Panc1 (cell line): ENCODE data around the gene HPDL. TPM values are rescaled to one million over a fixed set of nuclear protein-coding genes. Genes with fewer than 3 reads are reported as not detected.

Source experiments
- ATAC-seq: fragments of 200-7000 bp; cut with Tn5 transposase; 2 replicates; pipeline ENCODE4 v1.9.1; 2020; ENCODE audit warnings: mild to moderate bottlenecking, moderate library complexity
- BruUV-seq: library from RNA; stranded (reverse); fragments of 400-500 nt; replicated peaks from 2 replicates; lab custom pipeline; 2021; lab: Mats Ljungman, UMichigan
- CTCF ChIA-PET: fragments of 300-600 bp; sonication (Branson Sonifier 250); formaldehyde crosslinking; loops from one replicate; lab custom pipeline; 2022; ENCODE audit warnings: antibody characterized with exemption; lab: Charles Lee
- POLR2A ChIA-PET: fragments of 300-600 bp; sonication (Branson Sonifier 250); formaldehyde crosslinking; loops from one replicate; lab custom pipeline; 2022; ENCODE audit warnings: antibody characterized with exemption; lab: Charles Lee
- DNase-seq: peaks from one replicate; pipeline ENCODE4 v3.0.0-alpha.2; 2010; ENCODE audit warnings: low read depth, low spot score
- H3K27ac ChIP-seq: 2 replicates; pipeline ENCODE4 v1.5.1; 2011; ENCODE audit warnings: mild to moderate bottlenecking, low read length, inconsistent platforms
- H3K27me3 ChIP-seq: fragments of 200-500 bp; sonication (Bioruptor generic); 2 replicates; pipeline ENCODE4 v1.6.0; 2014; ENCODE audit warnings: low read length, inconsistent platforms; ENCODE audit not compliant: control insufficient read depth, insufficient read depth
- H3K36me3 ChIP-seq: fragments of 200-500 bp; sonication (Bioruptor generic); 2 replicates; pipeline ENCODE4 v1.5.1; 2014; ENCODE audit warnings: inconsistent platforms, mild to moderate bottlenecking, low read length, moderate library complexity; ENCODE audit not compliant: control insufficient read depth, insufficient read depth
- H3K4me1 ChIP-seq: 2 replicates; pipeline ENCODE4 v1.5.1; 2011; ENCODE audit warnings: inconsistent platforms, mild to moderate bottlenecking, low read length, moderate library complexity; ENCODE audit not compliant: control insufficient read depth, insufficient read depth
- H3K4me3 ChIP-seq, 2 experiments: 2 replicates each; pipeline ENCODE4 v1.5.1; 2011 to 2012; ENCODE audit warnings: low read depth in 2 of 2, low read length in 2 of 2, mild to moderate bottlenecking in 2 of 2, inconsistent platforms in 1 of 2, moderate library complexity in 1 of 2
- H3K9me3 ChIP-seq: fragments of 200-500 bp; sonication (Bioruptor generic); 2 replicates; pipeline ENCODE4 v1.5.1; 2014; ENCODE audit warnings: low read depth, mild to moderate bottlenecking, inconsistent platforms, low read length, moderate library complexity; ENCODE audit not compliant: control insufficient read depth, insufficient read depth
- CTCF ChIP-seq: fragments of 450-650 bp; IDR thresholded peaks from 2 replicates; pipeline ENCODE4 v1.5.1; 2017; ENCODE audit warnings: mild to moderate bottlenecking
- POLR2AphosphoS5 ChIP-seq: IDR thresholded peaks from 2 replicates; pipeline ENCODE4 v1.6.1; 2012; ENCODE audit warnings: mild to moderate bottlenecking, low read depth, low read length, moderate library complexity
- SIN3A ChIP-seq: IDR thresholded peaks from 2 replicates; pipeline ENCODE4 v1.6.1; 2012; ENCODE audit warnings: low read depth, mild to moderate bottlenecking, low read length, moderate library complexity, borderline replicate concordance; ENCODE audit not compliant: insufficient read depth
- TCF7L2 ChIP-seq: IDR thresholded peaks from 2 replicates; pipeline ENCODE4 v1.6.1; 2011; ENCODE audit warnings: mild to moderate bottlenecking, low read depth, low read length, inconsistent platforms
- in situ Hi-C: cut with HindIII; loops from 2 replicates; pipeline ENCODE4 v1.10.0; 2016; ENCODE audit warnings: low sequenced_read_pairs, low pct_unique_long_range_greater_than_20kb
- intact Hi-C: fragments of 100-400 bp; cut with micrococcal nuclease; formaldehyde crosslinking; loops from one replicate; pipeline ENCODE4 v1.10.0; 2022; ENCODE audit not compliant: unreplicated experiment
- total RNA-seq: library from RNA; stranded (reverse); gene quantifications from one replicate; pipeline ENCODE4 v1.2.1, GENCODE V29; 2021; ENCODE audit not compliant: unreplicated experiment
- TF ChIP-seq, protein P1 (sequence below), 2 experiments: IDR thresholded peaks; 2 replicates each; pipeline ENCODE4 v1.6.1; 2011 to 2012; ENCODE audit warnings: low read depth in 2 of 2, control low read depth in 1 of 2, low read length in 1 of 2, mild to moderate bottlenecking in 1 of 2, moderate library complexity in 1 of 2; ENCODE audit not compliant: insufficient read depth in 1 of 2

Gene HPDL
- total RNA-seq, 1 experiment from 2014 or later: 1.9 TPM

- no TSS peak for BruUV-seq
- ChIA-PET CTCF (no interaction called here), POLR2A (interaction anchor here (1.0 to 2.0 kb wide), 2 partner anchors 8 to 9 kb away, joined by 4 to 7 read pairs; partner anchors contain the start of genes MUTYH and TOE1)
- intact Hi-C loops: no loop called here
- H3K4me3 ChIP-seq: no peak overlapping the region
- H3K27ac ChIP-seq: no peak overlapping the region
- TF ChIP-seq SIN3A (no peak), CTCF (no peak), POLR2AphosphoS5 (no peak), TCF7L2 (no peak)
- TF ChIP-seq, protein P1, sequence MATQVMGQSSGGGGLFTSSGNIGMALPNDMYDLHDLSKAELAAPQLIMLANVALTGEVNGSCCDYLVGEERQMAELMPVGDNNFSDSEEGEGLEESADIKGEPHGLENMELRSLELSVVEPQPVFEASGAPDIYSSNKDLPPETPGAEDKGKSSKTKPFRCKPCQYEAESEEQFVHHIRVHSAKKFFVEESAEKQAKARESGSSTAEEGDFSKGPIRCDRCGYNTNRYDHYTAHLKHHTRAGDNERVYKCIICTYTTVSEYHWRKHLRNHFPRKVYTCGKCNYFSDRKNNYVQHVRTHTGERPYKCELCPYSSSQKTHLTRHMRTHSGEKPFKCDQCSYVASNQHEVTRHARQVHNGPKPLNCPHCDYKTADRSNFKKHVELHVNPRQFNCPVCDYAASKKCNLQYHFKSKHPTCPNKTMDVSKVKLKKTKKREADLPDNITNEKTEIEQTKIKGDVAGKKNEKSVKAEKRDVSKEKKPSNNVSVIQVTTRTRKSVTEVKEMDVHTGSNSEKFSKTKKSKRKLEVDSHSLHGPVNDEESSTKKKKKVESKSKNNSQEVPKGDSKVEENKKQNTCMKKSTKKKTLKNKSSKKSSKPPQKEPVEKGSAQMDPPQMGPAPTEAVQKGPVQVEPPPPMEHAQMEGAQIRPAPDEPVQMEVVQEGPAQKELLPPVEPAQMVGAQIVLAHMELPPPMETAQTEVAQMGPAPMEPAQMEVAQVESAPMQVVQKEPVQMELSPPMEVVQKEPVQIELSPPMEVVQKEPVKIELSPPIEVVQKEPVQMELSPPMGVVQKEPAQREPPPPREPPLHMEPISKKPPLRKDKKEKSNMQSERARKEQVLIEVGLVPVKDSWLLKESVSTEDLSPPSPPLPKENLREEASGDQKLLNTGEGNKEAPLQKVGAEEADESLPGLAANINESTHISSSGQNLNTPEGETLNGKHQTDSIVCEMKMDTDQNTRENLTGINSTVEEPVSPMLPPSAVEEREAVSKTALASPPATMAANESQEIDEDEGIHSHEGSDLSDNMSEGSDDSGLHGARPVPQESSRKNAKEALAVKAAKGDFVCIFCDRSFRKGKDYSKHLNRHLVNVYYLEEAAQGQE (IDR thresholded peaks at IDR 0.05; ENCODE audit: insufficient read depth in 1 of 2, low read depth in 2 of 2, low read length in 1 of 2): no peak
- DNase-seq: no peak
- ATAC-seq: no peak
- no peaks in the 10 kb centered on the region for H3K4me1 ChIP-seq
- H3K27me3 ChIP-seq: no peaks in the 10 kb centered on the region
- in situ Hi-C loops: no loop called here
- peaks cover 5% of the 10 kb centered on the region; the same call in 1 of the 2 replicates for H3K36me3 ChIP-seq
- no peaks in the 10 kb centered on the region for H3K9me3 ChIP-seq
Measured at GRCh38 chr1:45348609-45348965, 21.9 kb downstream of the HPDL start.

DNA sequence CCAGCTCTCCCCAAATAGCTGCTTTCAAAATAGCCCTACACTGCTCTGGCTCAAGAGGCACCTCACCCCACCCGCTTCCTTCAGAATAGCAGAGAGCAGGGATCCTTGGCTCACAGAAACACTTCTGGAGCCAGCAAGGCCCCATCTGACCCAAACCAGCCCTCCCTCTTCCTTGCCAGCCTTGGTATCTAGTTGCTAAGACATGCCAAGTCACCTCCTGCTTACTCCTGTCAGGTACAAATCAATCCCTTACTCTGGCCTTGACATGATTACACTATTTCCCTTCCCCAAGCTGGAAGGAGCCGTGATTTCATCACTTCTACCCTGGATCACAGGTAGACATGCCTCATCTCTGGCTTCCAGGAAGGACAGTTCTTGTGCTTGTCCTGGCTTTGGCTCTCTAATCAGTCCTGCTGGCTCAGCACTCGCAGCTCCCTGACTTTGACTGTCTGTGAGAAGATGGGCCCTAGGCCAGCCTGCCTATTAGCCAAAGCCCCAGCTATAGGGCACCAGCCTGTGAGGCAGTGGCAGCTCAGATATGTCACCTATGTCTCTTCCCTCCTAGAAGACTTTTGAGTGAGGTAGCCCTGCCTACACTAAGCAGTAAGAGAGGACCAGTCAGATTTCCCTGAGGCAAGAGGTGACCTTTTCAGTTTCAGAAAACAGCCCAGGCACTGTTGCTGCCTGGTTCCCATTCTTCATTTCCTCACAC is 22.4 kb downstream of the HPDL start:
- intact Hi-C loops (no loop called here), in situ Hi-C loops (no loop called here)
- Histone ChIP-seq H3K4me1 (no peaks in the 10 kb centered on the region), H3K27ac (no peak overlapping the region), H3K27me3 (no peaks in the 10 kb centered on the region), H3K9me3 (no peaks in the 10 kb centered on the region), H3K4me3 (no peak overlapping the region), H3K36me3 (no peaks in the 10 kb centered on the region)
- ChIA-PET CTCF (no interaction called here), POLR2A (no interaction called here)
- no peak for DNase-seq
- no peak for ATAC-seq
- TF ChIP-seq, protein P1 (IDR thresholded peaks at IDR 0.05; ENCODE audit: insufficient read depth in 1 of 2, low read depth in 2 of 2, low read length in 1 of 2): no peak
- TF ChIP-seq TCF7L2 (no peak), CTCF (no peak), SIN3A (no peak), POLR2AphosphoS5 (no peak)
- no TSS peak for BruUV-seq
